SW 1271 (cell line): Measurements from ENCODE around the gene ATP6V0C.

Experiments
- DNase-seq, 2 experiments: peaks; one replicate each; lab custom pipeline; 2025; lab: John Stamatoyannopoulos, UW

ATP6V0C gene

GRCh38 chr16:2490190-2491105 lies 23.3 kb upstream of the ATP6V0C start:
- DNase-seq, result no peak

- no peak for DNase-seq
Observed at GRCh38 chr16:2492292-2492691, 21.5 kb upstream of the ATP6V0C start.

GRCh38 chr16:2493605-2494004 lies 20.1 kb upstream of the ATP6V0C start:
- no peak for DNase-seq

- no peak for DNase-seq
Observed at GRCh38 chr16:2494616-2495015, 19.1 kb upstream of the ATP6V0C start.

GRCh38 chr16:2495041-2495440 lies 18.7 kb upstream of the ATP6V0C start:
- no peak for DNase-seq

- DNase-seq, result no peak
Observed at GRCh38 chr16:2496223-2497115, 17.3 kb upstream of the ATP6V0C start.

GRCh38 chr16:2497116-2497630 lies 16.6 kb upstream of the ATP6V0C start:
- no peak for DNase-seq

GRCh38 chr16:2497695-2498484 lies 15.9 kb upstream of the ATP6V0C start:
- no peak for DNase-seq

- DNase-seq, result no peak
Observed at GRCh38 chr16:2498531-2499253, 15.1 kb upstream of the ATP6V0C start.

GRCh38 chr16:2499454-2499853 lies 14.3 kb upstream of the ATP6V0C start:
- no peak for DNase-seq

GRCh38 chr16:2499890-2500429 lies 13.8 kb upstream of the ATP6V0C start:
- no peak for DNase-seq

GRCh38 chr16:2500430-2500917 lies 13.3 kb upstream of the ATP6V0C start:
- no peak for DNase-seq

- DNase-seq, result peak in 1 of 2 experiments; percentile 50
Observed at GRCh38 chr16:2500918-2501750, 12.6 kb upstream of the ATP6V0C start.

- DNase-seq, result no peak
Observed at GRCh38 chr16:2501946-2502895, 11.5 kb upstream of the ATP6V0C start.

- no peak for DNase-seq
Observed at GRCh38 chr16:2505695-2506094, 8.1 kb upstream of the ATP6V0C start.

GRCh38 chr16:2507052-2507659 lies 6.6 kb upstream of the ATP6V0C start:
- no peak for DNase-seq

GRCh38 chr16:2507665-2508064 lies 6.1 kb upstream of the ATP6V0C start:
- no peak for DNase-seq
